GM23248 (cell line): ENCODE measurements around the gene ATP2B2. TPM values are rescaled to one million over a fixed set of nuclear protein-coding genes. Genes with fewer than 3 reads are reported as not detected.

Experiments used
- DNase-seq: peaks from one replicate; pipeline ENCODE4 v3.0.0-alpha.2; 2015
- H2AFZ ChIP-seq: fragments of 200-600 bp; sonication (generic); 2 replicates; pipeline ENCODE4 v1.6.1; 2016; ENCODE audit warnings: antibody characterized with exemption
- H3F3A ChIP-seq: fragments of 200-600 bp; sonication (generic); 2 replicates; pipeline ENCODE4 v1.6.1; 2016; ENCODE audit warnings: mild to moderate bottlenecking, antibody characterized with exemption, mixed run types; ENCODE audit not compliant: insufficient read depth
- H3K27ac ChIP-seq: fragments of 200-600 bp; sonication (generic); 2 replicates; pipeline ENCODE4 v1.5.1; 2016; ENCODE audit warnings: mild to moderate bottlenecking
- H3K27me3 ChIP-seq: fragments of 200-600 bp; sonication (generic); replicated peaks from 2 replicates; pipeline ENCODE4 v1.6.1; 2016; ENCODE audit warnings: mild to moderate bottlenecking; ENCODE audit not compliant: insufficient read depth
- H3K36me3 ChIP-seq: fragments of 200-600 bp; sonication (generic); 2 replicates; pipeline ENCODE4 v1.6.1; 2016; ENCODE audit warnings: low read depth, mild to moderate bottlenecking
- H3K4me1 ChIP-seq: fragments of 200-600 bp; sonication (generic); 2 replicates; pipeline ENCODE4 v1.6.1; 2016; ENCODE audit warnings: mild to moderate bottlenecking; ENCODE audit not compliant: insufficient read depth
- H3K4me2 ChIP-seq: fragments of 200-600 bp; sonication (generic); one replicate; pipeline ENCODE4 v1.6.1; 2016; ENCODE audit warnings: mild to moderate bottlenecking; ENCODE audit not compliant: unreplicated experiment
- H3K4me3 ChIP-seq: fragments of 200-600 bp; sonication (generic); 2 replicates; pipeline ENCODE4 v1.5.1; 2016; ENCODE audit warnings: mild to moderate bottlenecking
- H3K79me2 ChIP-seq: fragments of 200-600 bp; sonication (generic); 2 replicates; pipeline ENCODE4 v1.6.1; 2016; ENCODE audit warnings: mild to moderate bottlenecking; ENCODE audit not compliant: insufficient read depth
- H3K9ac ChIP-seq: fragments of 200-600 bp; sonication (generic); 2 replicates; pipeline ENCODE4 v1.6.1; 2016; ENCODE audit warnings: mild to moderate bottlenecking
- H3K9me2 ChIP-seq: fragments of 200-600 bp; sonication (generic); 2 replicates; pipeline ENCODE4 v1.6.1; 2016; ENCODE audit warnings: mixed run types, mild to moderate bottlenecking, moderate library complexity; ENCODE audit not compliant: insufficient read depth
- H3K9me3 ChIP-seq: fragments of 200-600 bp; sonication (generic); one replicate; pipeline ENCODE4 v1.6.1; 2017; ENCODE audit warnings: low read depth
- H4K20me1 ChIP-seq: fragments of 200-600 bp; sonication (generic); 2 replicates; pipeline ENCODE4 v1.6.0; 2016; ENCODE audit not compliant: insufficient read depth
- EZH2 ChIP-seq: fragments of 200-600 bp; sonication (generic); IDR thresholded peaks from 2 replicates; pipeline ENCODE4 v1.6.1; 2018; ENCODE audit warnings: antibody characterized with exemption, mild to moderate bottlenecking; ENCODE audit not compliant: insufficient read depth, poor library complexity, severe bottlenecking
- EZH2phosphoT487 ChIP-seq: fragments of 200-600 bp; sonication (generic); IDR thresholded peaks from 2 replicates; pipeline ENCODE4 v1.6.1; 2018; ENCODE audit warnings: antibody characterized with exemption, moderate library complexity, mild to moderate bottlenecking, low read depth; ENCODE audit not compliant: insufficient read depth
- WGBS, 2 experiments: methylation state at CpG; one replicate each; pipeline ENCODE4 v1.1.6; 2015 to 2017; ENCODE audit warnings: low lambda C conversion rate in 2 of 2, low coverage in 1 of 2; ENCODE audit errors: missing lambda C conversion rate in 2 of 2; 5-methylcytosine and 5-hydroxymethylcytosine counted together
- in situ Hi-C: fragments of 300-500 bp; cut with MboI; formaldehyde crosslinking; loops from 2 replicates; pipeline ENCODE4 v1.15.0; 2020
- polyA plus RNA-seq: library from polyadenylated mRNA; unstranded; fragments of >200 nt; fragmentation: Nextera tagmentation; extraction: Ambion mirVana; gene quantifications from 2 replicates; pipeline ENCODE4 v1.2.1, GENCODE V29; 2016
- total RNA-seq: library from RNA; depleted of rRNA; stranded (reverse); fragments of >200 nt; shearing (Covaris generic); gene quantifications from 2 replicates; pipeline ENCODE4 v1.2.3, GENCODE V29; 2014

ATP2B2 gene
- total and polyA plus RNA-seq, 2 experiments from 2014 or later: not detected

DNA sequence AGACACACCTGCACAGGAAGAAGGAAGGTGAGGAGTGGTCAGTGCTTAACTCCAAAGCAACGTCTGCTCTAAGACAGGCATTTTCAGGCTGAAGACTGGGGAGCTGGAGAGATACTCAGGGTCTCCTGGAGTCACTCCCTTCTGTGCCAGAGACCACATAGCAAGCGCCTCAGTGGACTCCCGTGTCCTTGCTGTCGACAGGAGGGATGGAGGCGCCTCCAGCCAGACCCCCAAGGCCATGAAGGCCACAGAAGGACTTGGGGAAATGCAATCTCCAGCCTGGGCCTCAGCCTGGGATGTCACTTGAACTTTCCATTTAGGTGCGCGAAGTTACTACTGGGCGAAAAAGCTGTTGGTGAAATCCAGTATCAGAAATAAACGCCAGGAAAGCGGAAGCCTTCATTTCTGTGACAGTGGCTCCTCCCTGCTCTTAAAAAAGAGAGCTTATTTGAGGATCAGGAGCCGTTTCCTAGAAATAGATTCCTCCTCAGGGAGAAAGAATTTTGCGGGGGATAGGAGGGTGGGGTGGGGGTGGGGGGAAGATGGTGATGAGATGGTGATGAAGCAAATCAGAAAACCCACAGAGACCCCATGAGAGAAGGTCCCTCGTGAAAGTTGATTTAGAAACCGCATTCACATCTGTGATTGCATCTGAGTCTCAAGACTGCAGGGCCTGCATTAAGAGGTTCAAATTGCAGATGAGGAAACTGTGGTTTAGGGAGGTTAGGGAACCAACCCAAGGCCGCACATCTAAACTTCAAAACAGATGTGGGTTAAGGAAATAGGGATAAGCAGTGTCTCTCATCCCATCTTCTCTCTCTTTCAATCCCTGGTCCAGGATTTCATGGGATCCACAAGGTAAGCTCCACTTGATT is 78.8 kb downstream of the ATP2B2 start:
- Histone ChIP-seq H3K4me2 (no peak overlapping the region), H3K4me3 (no peak overlapping the region), H3K9me3 (no peaks in the 10 kb centered on the region), H2AFZ (no peak overlapping the region), H3K27ac (no peak overlapping the region), H3K4me1 (no peaks in the 10 kb centered on the region), H3K27me3 (peaks cover 43% of the 10 kb centered on the region), H4K20me1 (no peaks in the 10 kb centered on the region), H3K9me2 (no peaks in the 10 kb centered on the region), H3K9ac (no peak overlapping the region), H3K36me3 (no peaks in the 10 kb centered on the region), H3K79me2 (no peaks in the 10 kb centered on the region), H3F3A (no peaks in the 10 kb centered on the region)
- no peak for DNase-seq
- in situ Hi-C loops: no loop called here
- TF ChIP-seq EZH2 (no peak), EZH2phosphoT487 (no peak)
- 53% methylated on average over 15 of the region's 15 CpGs for WGBS, 2 experiments

DNA sequence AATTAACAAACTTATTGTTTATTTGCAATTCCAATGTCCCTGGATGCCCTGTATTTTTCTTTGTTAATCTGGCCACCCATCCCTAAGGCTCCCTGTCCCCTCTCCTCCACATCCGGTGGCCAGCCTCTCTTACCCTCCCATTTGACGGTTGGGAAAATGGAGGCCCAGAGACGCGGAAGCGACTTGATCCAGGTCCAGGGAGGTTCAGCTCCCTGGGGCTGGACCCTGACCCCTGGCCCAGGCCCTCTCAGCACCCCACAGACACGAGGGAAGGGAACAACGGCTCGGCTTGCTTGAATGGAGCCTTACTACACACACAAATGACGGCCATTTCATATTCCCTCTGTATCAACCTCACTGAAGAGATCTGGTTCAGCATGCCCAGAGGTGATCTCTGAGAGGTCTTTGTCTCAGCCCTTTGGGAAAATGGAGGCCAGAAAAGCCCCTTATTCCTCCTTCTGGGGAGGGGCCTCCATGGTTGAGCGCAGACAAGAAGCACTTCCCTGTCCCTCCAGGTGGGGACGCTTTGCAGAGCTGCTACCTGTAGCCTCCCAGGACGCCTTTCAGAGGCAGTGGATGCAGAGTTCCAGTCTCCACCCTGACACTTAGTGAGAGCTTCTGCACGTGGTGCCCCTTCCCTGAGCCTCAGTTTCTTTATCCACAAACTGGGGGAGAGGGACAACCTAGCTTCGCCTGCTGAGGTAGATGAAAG is 82.1 kb downstream of the ATP2B2 start:
- H3K9me2 ChIP-seq: no peaks in the 10 kb centered on the region
- no peaks in the 10 kb centered on the region for H3K9me3 ChIP-seq
- H3K36me3 ChIP-seq: no peaks in the 10 kb centered on the region
- WGBS, 2 experiments: 43 to 51% methylated on average over 14 of the region's 14 CpGs
- H3K4me3 ChIP-seq: no peak overlapping the region
- H2AFZ ChIP-seq: no peak overlapping the region
- H3K4me1 ChIP-seq: no peaks in the 10 kb centered on the region
- no peaks in the 10 kb centered on the region for H3K79me2 ChIP-seq
- peaks cover 41% of the 10 kb centered on the region for H3K27me3 ChIP-seq
- H3F3A ChIP-seq: no peaks in the 10 kb centered on the region
- in situ Hi-C loops: no loop called here
- H3K27ac ChIP-seq: no peak overlapping the region
- no peak overlapping the region for H3K9ac ChIP-seq
- H3K4me2 ChIP-seq: no peak overlapping the region
- no peak for DNase-seq
- no peaks in the 10 kb centered on the region for H4K20me1 ChIP-seq
- TF ChIP-seq EZH2phosphoT487 (no peak), EZH2 (no peak)

DNA sequence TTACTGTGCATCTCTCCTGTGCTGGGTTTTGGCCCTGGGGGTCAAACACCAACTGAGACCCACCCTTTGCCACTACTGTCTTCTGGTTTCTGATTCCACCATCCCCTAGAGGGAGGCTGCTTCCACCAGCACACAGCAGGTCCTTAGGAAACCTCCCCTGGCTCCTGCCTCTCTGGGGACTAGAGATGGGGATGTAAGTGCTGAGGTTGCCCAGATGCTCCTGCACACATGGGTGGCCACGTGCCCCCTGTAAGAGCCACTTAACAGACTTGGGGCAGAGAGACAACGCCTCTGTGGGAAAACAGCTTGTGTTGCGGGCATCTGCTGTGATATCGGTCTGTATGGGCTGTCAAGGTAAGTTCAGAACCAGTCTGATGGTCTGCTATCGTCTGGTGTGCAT is 83.4 kb downstream of the ATP2B2 start:
- H3K9ac ChIP-seq: no peak overlapping the region
- in situ Hi-C loops: no loop called here

DNA sequence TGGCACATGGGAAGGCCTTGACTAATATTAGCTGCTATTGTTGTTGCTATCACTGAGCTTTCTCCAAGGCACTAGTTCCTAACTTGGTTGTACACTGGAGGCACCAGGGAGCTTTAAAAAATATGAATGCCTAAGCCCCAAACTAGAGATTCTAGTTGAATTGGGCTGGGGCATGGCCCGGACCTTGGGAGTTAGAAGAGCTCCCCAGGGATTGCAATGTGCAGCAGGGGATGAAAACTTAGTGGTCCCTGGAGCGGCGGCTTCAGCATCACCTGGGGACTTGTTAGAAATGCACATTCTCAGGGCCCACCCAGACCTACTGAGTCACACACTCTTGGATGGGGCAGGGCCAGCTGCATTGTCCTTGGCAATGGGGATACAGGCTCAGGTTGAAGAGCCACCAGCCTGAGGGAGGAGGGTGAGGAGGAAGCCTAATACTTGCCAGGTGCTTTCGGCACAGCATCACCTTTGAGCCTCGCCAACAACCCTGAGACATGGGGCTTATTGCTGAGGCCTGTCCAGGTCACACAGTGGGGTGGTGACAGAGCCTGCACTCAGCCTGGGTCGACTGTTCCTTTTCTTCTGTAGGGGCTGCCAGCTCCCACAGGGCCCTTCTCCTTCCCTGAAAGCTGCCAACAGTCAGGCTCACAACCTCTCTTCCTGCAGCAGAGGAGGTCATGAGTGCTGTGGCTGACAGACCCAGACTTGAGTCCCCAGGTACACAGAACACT is 84.5 kb downstream of the ATP2B2 start:
- no peak for DNase-seq
- TF ChIP-seq EZH2: no peak
- TF ChIP-seq EZH2phosphoT487: no peak
- in situ Hi-C loops: no loop called here
- Histone ChIP-seq H2AFZ (no peak overlapping the region), H3K4me2 (no peak overlapping the region), H3K9me3 (no peaks in the 10 kb centered on the region), H3K27ac (no peak overlapping the region), H3K9ac (no peak overlapping the region), H3K27me3 (peaks cover 54% of the 10 kb centered on the region), H3K4me1 (no peaks in the 10 kb centered on the region), H3K36me3 (no peaks in the 10 kb centered on the region), H3F3A (no peaks in the 10 kb centered on the region), H3K4me3 (no peak overlapping the region), H4K20me1 (no peaks in the 10 kb centered on the region), H3K79me2 (no peaks in the 10 kb centered on the region), H3K9me2 (no peaks in the 10 kb centered on the region)
- 53 to 74% methylated on average over 6 of the region's 6 CpGs for WGBS, 2 experiments

More for the DNA sequence above, 83.4 kb downstream of the ATP2B2 start:
- Histone ChIP-seq H3K27me3 (peaks cover 46% of the 10 kb centered on the region), H4K20me1 (no peaks in the 10 kb centered on the region), H3F3A (no peaks in the 10 kb centered on the region), H3K9me2 (no peaks in the 10 kb centered on the region), H2AFZ (no peak overlapping the region), H3K36me3 (no peaks in the 10 kb centered on the region), H3K4me3 (no peak overlapping the region), H3K4me2 (no peak overlapping the region), H3K79me2 (no peaks in the 10 kb centered on the region), H3K4me1 (no peaks in the 10 kb centered on the region), H3K27ac (no peak overlapping the region), H3K9me3 (no peaks in the 10 kb centered on the region)
- no peak for DNase-seq
- TF ChIP-seq EZH2phosphoT487: no peak
- TF ChIP-seq EZH2: no peak
- WGBS, 2 experiments: 33 to 38% methylated on average over 5 of the region's 5 CpGs
